ENCODE results near the gene PMEPA1. TPM values are rescaled to one million over a fixed set of nuclear protein-coding genes. Genes with fewer than 3 reads are reported as not detected.
A peak's percentile ranks its signal among the peaks of the same experiment; 100 is the strongest.

PMEPA1 gene
- total and polyA plus RNA-seq, 2 experiments from 2014 or later = 6.1 to 11.8 TPM

DNA sequence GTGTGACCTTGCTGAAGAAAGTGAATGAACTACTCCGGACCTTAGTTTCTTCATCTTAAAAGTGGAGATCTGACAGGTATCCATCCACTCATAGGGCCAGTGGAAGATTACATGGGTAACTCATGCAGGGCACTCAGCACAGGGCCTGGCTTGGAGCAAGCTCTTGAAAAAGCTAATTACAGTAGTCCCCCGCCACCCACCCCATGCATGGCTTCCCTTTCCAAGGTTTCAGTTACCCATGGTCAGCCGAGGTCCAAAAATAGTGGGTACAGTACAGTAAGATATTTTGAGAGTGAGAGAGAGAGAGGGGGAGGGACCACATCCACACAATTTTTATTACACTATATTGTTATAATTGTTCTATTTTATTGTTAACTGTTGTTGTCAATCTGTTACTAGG lies 7.1 kb upstream of the PMEPA1 start:
- no peak for DNase-seq
- H3K4me3 ChIP-seq = no peak overlapping the region
- peaks cover 12% of the 10 kb centered on the region; the same call in 1 of the 2 replicates for H3F3A ChIP-seq (ENCODE audit: insufficient read depth)
- H3K9ac ChIP-seq = no peak overlapping the region
- H4K20me1 ChIP-seq (ENCODE audit: insufficient read depth) = no peaks in the 10 kb centered on the region
- in situ Hi-C loops (cut with MboI) = no loop called here
- H3K9me2 ChIP-seq (ENCODE audit: insufficient read depth) = no peaks in the 10 kb centered on the region
- H3K4me1 ChIP-seq (ENCODE audit: insufficient read depth) = peaks cover 48% of the 10 kb centered on the region
- no peaks in the 10 kb centered on the region for H3K79me2 ChIP-seq (ENCODE audit: insufficient read depth)
- H3K4me2 ChIP-seq (ENCODE audit: unreplicated experiment) = no peak overlapping the region
- H2AFZ ChIP-seq = no peak overlapping the region
- no peak overlapping the region; the same call in 1 of the 2 replicates for H3K27ac ChIP-seq
- no peaks in the 10 kb centered on the region for H3K9me3 ChIP-seq (ENCODE audit: low read depth)
- TF ChIP-seq EZH2phosphoT487 (IDR thresholded peaks at IDR 0.05; ENCODE audit: insufficient read depth, low read depth) = no peak
- no peak for TF ChIP-seq EZH2 (IDR thresholded peaks at IDR 0.05; ENCODE audit: insufficient read depth, poor library complexity, severe bottlenecking)
- WGBS, 2 experiments (ENCODE audit: low coverage in 1 of 2, low lambda C conversion rate in 2 of 2, missing lambda C conversion rate in 2 of 2) = 59 to 83% methylated on average over 3 of the region's 3 CpGs
- no peaks in the 10 kb centered on the region; the same call in 1 of the 2 replicates for H3K27me3 ChIP-seq (replicated peaks; ENCODE audit: insufficient read depth)
- H3K36me3 ChIP-seq (ENCODE audit: low read depth) = no peaks in the 10 kb centered on the region

DNA sequence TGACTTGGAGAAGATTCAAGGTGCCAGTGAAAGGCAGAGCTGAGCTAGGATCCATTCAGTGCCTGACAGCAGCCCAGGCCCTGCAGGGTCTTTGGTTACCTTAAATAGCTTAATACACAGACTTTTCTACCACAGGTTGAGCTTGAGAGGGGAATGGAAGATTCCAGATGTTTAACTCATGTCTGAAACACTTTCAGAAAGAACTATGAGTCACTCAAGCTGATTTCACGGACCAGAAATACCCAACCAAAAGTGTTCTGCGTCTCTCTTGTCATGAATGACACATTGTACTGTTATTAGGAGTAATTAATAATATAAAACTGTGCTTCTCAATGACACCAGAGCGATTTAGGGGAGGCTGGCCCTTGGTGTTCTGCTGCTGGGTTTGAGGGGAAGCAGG lies 6.4 kb upstream of the PMEPA1 start:
- no peak overlapping the region for H2AFZ ChIP-seq
- no peak overlapping the region for H3K4me3 ChIP-seq
- H4K20me1 ChIP-seq (ENCODE audit: insufficient read depth) = no peaks in the 10 kb centered on the region
- TF ChIP-seq EZH2 (IDR thresholded peaks at IDR 0.05; ENCODE audit: insufficient read depth, poor library complexity, severe bottlenecking) (no peak), EZH2phosphoT487 (IDR thresholded peaks at IDR 0.05; ENCODE audit: insufficient read depth, low read depth) (no peak)
- peaks cover 12% of the 10 kb centered on the region; the same call in 1 of the 2 replicates for H3F3A ChIP-seq (ENCODE audit: insufficient read depth)
- no peaks in the 10 kb centered on the region for H3K9me3 ChIP-seq (ENCODE audit: low read depth)
- no peaks in the 10 kb centered on the region for H3K36me3 ChIP-seq (ENCODE audit: low read depth)
- peak; percentile 92 for DNase-seq
- H3K27me3 ChIP-seq (replicated peaks; ENCODE audit: insufficient read depth) = no peaks in the 10 kb centered on the region
- H3K9me2 ChIP-seq (ENCODE audit: insufficient read depth) = no peaks in the 10 kb centered on the region
- peaks cover 48% of the 10 kb centered on the region for H3K4me1 ChIP-seq (ENCODE audit: insufficient read depth)
- H3K27ac ChIP-seq = peak overlapping the region; percentile 35
- in situ Hi-C loops (cut with MboI) = no loop called here
- peak overlapping the region; percentile 51 for H3K4me2 ChIP-seq (ENCODE audit: unreplicated experiment)
- H3K9ac ChIP-seq = no peak overlapping the region
- no peaks in the 10 kb centered on the region for H3K79me2 ChIP-seq (ENCODE audit: insufficient read depth)
- WGBS, 2 experiments (ENCODE audit: low coverage in 1 of 2, low lambda C conversion rate in 2 of 2, missing lambda C conversion rate in 2 of 2) = 12 to 14% methylated on average over 3 of the region's 3 CpGs

DNA sequence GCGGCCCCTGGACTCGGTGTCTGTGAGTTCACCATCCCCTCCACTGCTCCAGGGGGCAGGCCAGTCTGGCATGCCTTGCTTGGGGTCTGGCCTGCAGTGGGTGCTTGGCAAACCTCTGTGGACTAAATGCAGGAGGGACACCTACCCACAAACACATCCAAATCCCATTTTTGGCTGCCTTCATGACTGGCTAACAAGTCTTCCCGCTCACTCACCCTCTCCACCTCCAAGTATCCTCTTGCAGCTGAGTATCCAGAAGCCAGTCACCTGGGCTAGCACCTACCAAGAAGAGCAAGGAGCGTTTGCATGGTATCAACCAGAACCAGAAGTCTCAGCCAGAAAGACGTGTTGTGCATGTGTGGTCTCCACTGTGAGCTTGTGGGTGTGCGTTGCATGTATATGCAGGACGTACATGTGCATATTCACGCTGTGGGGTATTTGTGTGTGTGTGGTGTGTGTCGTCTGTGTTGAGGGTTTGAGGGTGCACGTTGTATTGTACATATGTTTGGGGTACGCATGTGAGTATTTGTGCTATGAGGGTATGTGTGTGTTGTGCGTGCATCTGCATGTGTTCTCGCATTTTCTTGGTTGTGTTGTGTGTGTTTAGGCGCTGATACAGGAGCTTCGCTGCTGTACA lies 5.6 kb upstream of the PMEPA1 start:
- WGBS, 2 experiments (ENCODE audit: low coverage in 1 of 2, low lambda C conversion rate in 2 of 2, missing lambda C conversion rate in 2 of 2) = 88 to 90% methylated on average over 15 of the region's 15 CpGs
- TF ChIP-seq EZH2 (IDR thresholded peaks at IDR 0.05; ENCODE audit: insufficient read depth, poor library complexity, severe bottlenecking) (no peak), EZH2phosphoT487 (IDR thresholded peaks at IDR 0.05; ENCODE audit: insufficient read depth, low read depth) (no peak)
- in situ Hi-C loops (cut with MboI) = no loop called here

DNA sequence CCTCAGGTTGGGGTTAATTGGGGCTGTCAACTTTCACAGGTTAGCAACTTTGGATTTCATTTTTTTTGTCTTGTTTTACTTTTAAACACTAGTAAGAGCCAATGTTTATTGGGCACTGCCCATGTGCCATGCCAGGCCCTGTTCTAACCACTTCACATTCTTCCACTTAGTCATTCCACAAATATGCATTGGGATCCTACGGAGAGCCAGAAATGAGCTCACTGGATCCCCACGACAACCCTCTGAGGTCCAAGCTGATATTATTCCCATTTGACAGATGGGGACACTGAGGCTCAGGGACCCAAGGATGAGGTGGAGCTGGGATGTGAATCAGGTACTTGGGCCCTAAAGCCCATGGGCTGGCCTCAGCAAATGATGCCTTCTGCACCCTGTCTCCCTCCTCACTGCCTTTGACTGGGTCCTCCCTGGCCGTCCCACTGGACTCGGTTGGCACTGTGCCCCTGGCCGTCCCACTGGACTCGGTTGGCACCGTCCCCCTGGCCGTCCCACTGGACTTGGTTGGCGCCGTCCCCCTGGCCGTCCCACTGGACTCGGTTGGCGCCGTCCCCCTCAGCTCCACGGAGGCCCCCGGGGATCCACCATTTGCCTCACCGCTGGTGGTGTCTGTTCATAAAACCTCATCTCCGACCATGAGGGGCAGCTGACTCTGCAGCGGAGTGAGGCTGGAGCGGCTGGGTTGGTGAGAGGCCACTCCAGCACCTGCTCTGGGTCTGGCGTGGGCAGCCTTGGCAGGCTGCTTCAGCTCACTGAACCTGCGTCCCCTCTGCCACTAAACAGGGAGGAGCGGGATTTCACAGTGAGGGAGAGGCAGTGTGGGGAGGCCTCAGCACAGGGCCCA lies 4.8 kb upstream of the PMEPA1 start:
- 85 to 86% methylated on average over 23 of the region's 23 CpGs for WGBS, 2 experiments (ENCODE audit: low coverage in 1 of 2, low lambda C conversion rate in 2 of 2, missing lambda C conversion rate in 2 of 2)
- H3K27me3 ChIP-seq (replicated peaks; ENCODE audit: insufficient read depth) = no peaks in the 10 kb centered on the region
- no peak overlapping the region for H3K4me2 ChIP-seq (ENCODE audit: unreplicated experiment)
- DNase-seq = peak; percentile 86
- no peaks in the 10 kb centered on the region for H3K36me3 ChIP-seq (ENCODE audit: low read depth)
- H3F3A ChIP-seq (ENCODE audit: insufficient read depth) = peaks cover 12% of the 10 kb centered on the region; the same call in 1 of the 2 replicates
- no peaks in the 10 kb centered on the region for H3K79me2 ChIP-seq (ENCODE audit: insufficient read depth)
- H3K9me2 ChIP-seq (ENCODE audit: insufficient read depth) = no peaks in the 10 kb centered on the region
- no peak overlapping the region for H3K27ac ChIP-seq
- peaks cover 56% of the 10 kb centered on the region for H3K4me1 ChIP-seq (ENCODE audit: insufficient read depth)
- H3K4me3 ChIP-seq = no peak overlapping the region
- no peaks in the 10 kb centered on the region for H3K9me3 ChIP-seq (ENCODE audit: low read depth)
- in situ Hi-C loops (cut with MboI) = no loop called here
- no peaks in the 10 kb centered on the region for H4K20me1 ChIP-seq (ENCODE audit: insufficient read depth)
- TF ChIP-seq EZH2 (IDR thresholded peaks at IDR 0.05; ENCODE audit: insufficient read depth, poor library complexity, severe bottlenecking) (no peak), EZH2phosphoT487 (IDR thresholded peaks at IDR 0.05; ENCODE audit: insufficient read depth, low read depth) (no peak)
- H3K9ac ChIP-seq = no peak overlapping the region
- H2AFZ ChIP-seq = no peak overlapping the region

More for the DNA sequence above, 5.6 kb upstream of the PMEPA1 start:
- Histone ChIP-seq H3K36me3 (ENCODE audit: low read depth) (no peaks in the 10 kb centered on the region), H4K20me1 (ENCODE audit: insufficient read depth) (no peaks in the 10 kb centered on the region), H3K4me1 (ENCODE audit: insufficient read depth) (peaks cover 56% of the 10 kb centered on the region), H3K9me2 (ENCODE audit: insufficient read depth) (no peaks in the 10 kb centered on the region), H2AFZ (no peak overlapping the region), H3K9me3 (ENCODE audit: low read depth) (no peaks in the 10 kb centered on the region), H3K27ac (no peak overlapping the region), H3K4me3 (no peak overlapping the region), H3K4me2 (ENCODE audit: unreplicated experiment) (no peak overlapping the region), H3K27me3 (replicated peaks; ENCODE audit: insufficient read depth) (no peaks in the 10 kb centered on the region), H3K9ac (no peak overlapping the region), H3K79me2 (ENCODE audit: insufficient read depth) (no peaks in the 10 kb centered on the region), H3F3A (ENCODE audit: insufficient read depth) (peaks cover 12% of the 10 kb centered on the region; the same call in 1 of the 2 replicates)
- DNase-seq = no peak
